Activated CD4-positive, alpha-beta T cell treated with anti-CD3 and anti-CD28 coated beads for 4 hours (primary cell): ENCODE measurements around the gene PDE6B.
A peak's percentile ranks its signal among the peaks of the same experiment; 100 is the strongest.
"Not testable (repeated sequence)": the region's sequence is repeated elsewhere in the genome, so short reads cannot be mapped to it uniquely, and the experiment has no call there.

Source experiments
- DNase-seq, 2 donors: peaks; one replicate each; pipeline ENCODE4 v3.0.0-alpha.2; 2020

PDE6B gene

GRCh38 chr4:687048-687970, 61.9 kb downstream of the PDE6B start:
- no peak for DNase-seq

GRCh38 chr4:687971-688853, 62.8 kb downstream of the PDE6B start:
- DNase-seq: no peak

GRCh38 chr4:688854-689681, 63.7 kb downstream of the PDE6B start, which contains the start of gene SLC49A3:
Gene SLC49A3 (minus strand): TSS chr4:689151. CDS start chr4:689127, 24 bp downstream.
- DNase-seq: no peak

DNA sequence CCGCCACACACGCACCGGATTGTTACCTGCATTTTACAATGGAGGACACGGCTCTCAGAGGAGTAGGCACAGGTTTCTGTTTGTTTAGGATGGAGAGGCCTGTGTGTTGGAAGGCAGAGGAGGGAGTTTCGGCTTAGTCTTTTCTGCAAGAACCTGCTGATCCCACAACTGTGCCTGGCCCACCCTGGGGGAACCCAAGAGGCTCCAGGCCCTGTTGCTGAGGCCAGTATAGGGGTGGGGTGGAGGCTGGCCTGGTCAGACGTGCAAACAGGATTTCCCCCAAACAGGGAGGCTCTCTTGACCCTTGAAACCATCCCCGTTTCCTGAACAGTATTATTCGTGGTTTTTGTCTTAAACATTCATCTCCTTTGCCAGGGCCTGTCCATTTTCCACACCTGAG, 64.3 kb downstream of the PDE6B start:
- DNase-seq: no peak

- no peak for DNase-seq
Measured at GRCh38 chr4:692771-693554, 67.6 kb downstream of the PDE6B start.

DNA sequence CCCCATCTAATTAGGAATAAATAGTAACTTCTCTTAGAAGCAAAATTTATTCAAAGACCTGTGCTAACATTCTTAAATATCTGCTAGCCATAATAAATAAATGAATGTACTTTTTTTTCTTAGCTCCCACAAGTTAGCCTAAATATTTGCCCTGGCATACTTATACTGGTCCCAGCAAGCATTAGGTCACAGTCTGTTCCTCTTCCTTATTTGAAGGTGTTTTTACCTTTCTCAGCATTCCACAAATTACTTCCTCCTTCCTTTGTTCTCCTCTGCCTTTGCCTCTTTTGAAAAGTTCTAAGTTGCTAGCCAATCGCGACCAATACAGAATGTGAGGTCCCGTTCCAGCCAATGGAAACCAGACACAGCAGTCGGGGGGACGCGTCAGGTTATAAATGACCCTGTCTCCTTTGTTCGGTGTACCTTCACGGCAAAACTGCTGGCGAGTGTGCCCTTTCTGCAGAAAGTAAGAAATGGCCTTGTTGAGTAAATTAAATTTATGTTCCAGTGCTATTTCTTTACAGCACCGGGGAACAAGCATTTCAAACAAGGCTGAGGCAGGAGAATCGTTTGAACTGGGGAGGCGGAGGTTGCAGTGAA, 69.1 kb downstream of the PDE6B start:
- DNase-seq: not testable (repeated sequence)

DNA sequence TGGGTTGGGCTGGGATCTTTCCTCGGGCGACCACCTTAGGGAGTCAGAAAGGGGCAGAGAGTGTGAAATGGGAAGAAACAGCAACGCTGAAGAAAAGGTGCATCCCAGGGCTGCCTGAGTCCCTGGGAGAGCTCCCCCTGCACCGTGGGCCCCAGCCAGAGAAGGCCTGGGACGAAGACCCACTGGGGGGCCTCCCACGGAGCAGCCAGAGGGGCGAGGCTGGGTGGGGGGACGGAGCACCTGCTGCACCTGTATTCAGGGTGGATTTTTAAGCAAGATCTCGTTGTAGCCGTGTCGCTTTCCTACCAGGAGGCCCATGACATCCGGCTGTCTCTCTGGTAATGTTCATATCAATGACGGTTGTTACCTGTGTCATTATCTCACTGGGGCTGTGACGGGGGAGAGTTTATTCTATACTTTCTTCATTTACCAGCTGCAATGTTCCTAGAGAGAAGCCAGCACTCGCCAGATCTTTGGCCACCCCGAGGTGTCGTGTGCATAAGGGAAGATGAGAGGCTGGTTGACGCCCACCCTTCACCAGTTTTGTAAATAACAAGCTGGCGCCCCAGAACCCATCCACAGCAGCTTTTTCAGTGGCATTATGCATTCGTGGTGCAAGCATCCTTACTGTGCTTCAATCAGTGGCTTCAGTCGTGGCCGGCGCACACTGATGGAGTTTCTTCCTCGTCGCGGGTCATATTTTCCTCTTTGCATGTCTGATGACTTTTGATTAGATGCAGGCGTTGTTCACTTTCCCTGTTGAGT, 74.6 kb downstream of the PDE6B start:
- DNase-seq: no peak

DNA sequence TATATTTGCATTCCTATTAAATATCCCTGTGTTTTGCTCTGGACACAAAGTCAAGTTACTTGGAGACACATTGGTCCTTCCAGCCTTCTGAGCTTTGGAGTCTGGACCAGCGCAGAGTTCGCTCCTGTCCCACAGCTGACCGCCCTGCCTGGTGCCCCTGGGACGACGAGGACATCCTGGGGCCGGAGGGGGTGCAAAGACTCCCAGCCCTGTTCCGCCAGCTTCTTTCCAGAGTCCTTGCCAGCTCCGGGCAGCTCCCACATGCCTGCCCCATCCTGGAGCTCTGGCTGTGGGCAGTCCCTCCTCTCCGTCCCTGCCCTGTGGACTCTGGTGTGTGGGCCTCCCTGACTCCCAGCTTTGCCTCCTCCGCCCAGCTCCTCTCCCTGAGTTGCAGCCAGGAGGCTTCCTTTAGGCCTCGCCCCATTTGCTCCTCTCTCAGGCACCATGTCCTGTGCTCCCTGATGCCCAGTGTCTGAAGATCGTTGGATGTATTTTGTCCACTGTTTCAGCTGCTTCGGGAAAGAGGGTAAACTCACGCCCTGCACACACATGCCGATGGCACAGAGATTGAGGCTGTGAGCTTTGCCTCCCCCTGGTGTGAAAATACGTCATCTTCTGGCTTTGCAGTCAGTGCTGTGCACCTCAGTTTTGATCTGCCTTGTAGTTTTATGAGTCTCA, 75.4 kb downstream of the PDE6B start:
- DNase-seq: no peak

DNA sequence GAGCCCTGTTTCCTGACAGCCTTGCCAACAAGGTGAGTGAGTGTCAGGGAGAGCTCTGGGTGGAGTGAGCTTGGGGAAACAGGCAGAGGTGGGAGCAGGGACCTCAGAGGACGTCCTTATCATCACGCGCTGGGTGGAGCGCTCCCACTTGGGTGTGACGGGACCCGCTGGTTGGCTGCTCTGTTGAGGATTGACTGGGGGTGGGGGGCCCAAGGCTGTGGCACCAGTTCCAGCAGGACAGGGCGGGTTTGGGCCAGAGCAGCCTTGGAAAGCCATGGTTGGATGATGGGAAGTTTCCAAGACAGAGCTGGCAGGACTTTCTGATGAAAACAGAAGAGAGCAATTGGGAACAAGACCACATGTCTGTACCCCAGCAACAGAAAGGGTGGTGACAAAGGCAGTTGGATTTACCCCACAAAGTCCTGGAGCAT, 77.3 kb downstream of the PDE6B start:
- DNase-seq: no peak

DNA sequence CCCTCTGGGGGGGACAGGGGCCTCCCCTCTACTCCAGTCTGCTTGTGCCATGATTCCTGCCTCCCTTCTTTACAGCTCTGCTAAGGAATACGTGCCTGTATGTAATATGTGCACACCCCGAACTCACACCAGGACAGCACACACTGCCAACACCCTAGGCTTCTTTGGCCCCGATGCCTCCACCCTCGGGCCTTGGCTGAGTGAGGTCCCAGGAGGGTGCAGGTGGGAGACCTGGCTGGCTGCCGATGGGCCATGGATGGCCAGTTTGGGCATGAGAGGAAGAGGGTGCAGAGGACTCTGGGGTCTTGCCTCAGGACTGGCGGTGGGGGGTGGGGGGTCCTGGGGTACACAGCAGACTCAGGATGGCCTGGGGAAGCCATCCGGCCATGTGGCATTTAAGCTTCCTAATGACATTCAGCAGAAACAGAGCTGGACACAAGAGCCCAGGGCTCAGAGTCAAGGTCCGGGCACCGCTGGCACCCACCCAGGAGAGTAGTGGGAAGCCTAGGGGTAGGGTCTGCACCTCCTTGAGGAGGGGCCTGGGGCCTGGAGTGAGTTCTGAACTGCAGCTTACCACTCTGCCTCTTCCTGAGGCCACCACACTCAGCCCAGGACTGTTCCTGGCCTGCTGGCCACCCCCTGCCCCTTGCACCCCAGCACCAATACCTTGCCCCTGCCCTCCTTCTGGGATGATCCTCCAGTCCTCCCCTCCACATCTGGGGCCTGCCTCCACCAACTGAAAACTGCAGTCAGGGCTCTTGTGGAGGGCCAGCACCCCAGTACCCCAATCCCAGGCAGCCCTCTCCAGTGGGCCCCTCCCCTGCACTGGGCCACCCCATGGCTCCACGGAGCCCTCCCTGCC, 78.2 kb downstream of the PDE6B start:
- no peak for DNase-seq

DNA sequence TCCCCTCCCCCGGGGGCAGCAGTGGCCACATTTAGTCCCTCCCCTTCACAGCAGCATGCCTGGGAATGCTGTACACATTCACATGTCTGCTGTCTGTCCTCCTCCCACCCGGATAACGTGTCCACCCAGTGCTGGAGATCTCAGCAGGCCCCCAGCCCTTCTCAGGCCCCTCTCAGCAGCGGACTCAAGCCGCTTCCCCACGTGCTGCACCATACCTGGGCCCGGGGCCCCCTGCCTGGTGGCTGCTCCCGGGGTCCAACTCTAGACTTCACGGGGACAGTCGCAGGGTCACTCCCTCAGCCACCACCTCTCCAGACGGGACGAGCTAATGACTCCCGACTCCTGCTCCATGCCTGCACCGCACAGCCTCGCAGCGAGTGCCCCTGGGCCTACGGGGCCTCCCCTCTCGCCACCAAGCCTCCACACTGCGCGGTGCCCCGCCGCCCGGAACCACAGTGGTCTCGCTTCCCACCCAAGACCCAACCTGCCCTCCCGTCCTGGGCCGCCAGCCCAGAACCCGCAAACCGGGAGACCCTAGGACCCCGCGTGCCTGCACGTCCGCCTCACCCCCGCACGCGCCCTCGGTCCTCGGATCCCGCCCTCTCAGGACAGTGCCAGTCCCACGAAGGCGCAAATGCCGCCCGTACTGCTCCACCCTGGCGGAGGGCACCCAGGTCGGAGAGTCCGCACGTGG, 79.0 kb downstream of the PDE6B start:
- no peak for DNase-seq

- no peak for DNase-seq
Measured at GRCh38 chr4:704971-705277, 79.6 kb downstream of the PDE6B start.

DNA sequence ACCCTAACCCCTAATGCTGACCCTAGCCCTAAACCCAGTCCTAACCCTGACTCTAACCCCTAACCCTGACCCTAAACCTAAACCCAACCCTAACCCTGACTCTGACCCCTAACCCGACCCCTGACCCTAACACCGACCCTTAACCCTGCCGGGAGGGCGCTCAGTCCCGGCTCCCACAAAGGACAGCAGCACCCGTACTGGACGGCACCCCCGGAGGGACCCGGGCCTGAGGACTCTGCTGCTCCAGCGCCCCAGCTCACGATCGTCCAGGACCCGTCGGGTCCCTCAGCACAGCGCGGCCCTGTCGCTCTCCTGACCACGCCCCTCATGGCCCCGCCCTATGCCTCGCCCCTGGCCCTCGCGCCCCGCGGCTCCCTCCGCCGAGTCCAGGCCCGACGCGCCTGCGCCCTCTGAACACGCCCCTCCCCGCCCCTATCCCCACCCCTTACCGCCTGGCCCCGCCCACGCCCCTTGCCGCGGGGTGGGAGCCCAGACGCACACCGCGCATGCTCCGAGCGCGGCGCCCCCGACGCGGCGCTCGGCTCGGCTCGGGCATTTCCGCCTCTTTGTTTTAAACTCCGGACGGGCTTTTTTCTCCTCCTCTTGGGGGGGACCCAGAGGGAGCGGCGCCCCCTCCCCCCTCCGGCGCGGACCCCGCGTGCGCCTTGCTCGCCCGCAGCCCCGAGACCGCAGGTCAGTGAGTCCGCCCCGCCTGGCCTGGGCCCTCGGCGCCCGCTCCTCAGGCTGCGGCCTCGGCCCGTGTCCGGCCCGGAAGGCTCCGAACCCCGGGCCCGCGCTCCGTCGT, 80.1 kb downstream of the PDE6B start, which contains the start of gene PCGF3:
Gene PCGF3 (plus strand): TSS at position 555 of the 805 bp plus-strand sequence. CDS start 27,849 bp downstream, outside the sequence.
- DNase-seq: peak; percentile 96

GRCh38 chr4:706083-706633, 80.8 kb downstream of the PDE6B start:
- DNase-seq: not testable (repeated sequence)

- no peak for DNase-seq
Measured at GRCh38 chr4:706834-707598, 81.6 kb downstream of the PDE6B start.

- no peak for DNase-seq
Measured at GRCh38 chr4:707929-708630, 82.7 kb downstream of the PDE6B start.
